Testis (tissue), 3 donors: ENCODE data around the gene FRMD6. TPM values are rescaled to one million over a fixed set of nuclear protein-coding genes. Genes with fewer than 3 reads are reported as not detected.
"Not testable (repeated sequence)": the region's sequence is repeated elsewhere in the genome, so short reads cannot be mapped to it uniquely, and the experiment has no call there.

Experiments used
- DNase-seq: peaks from one replicate; pipeline ENCODE4 v3.0.0-alpha.2; 2019
- H3K27ac ChIP-seq, 2 donors: fragments of 200-600 bp; sonication (generic); one replicate each; pipeline ENCODE4 v1.5.1; 2019
- H3K27me3 ChIP-seq: fragments of 200-600 bp; sonication (generic); one replicate; pipeline ENCODE4 v1.5.1; 2019
- H3K36me3 ChIP-seq: fragments of 200-600 bp; sonication (generic); one replicate; pipeline ENCODE4 v1.5.1; 2017; ENCODE audit warnings: low read depth; ENCODE audit errors: missing control alignments
- H3K4me1 ChIP-seq: fragments of 200-600 bp; sonication (generic); one replicate; pipeline ENCODE4 v1.5.1; 2019
- H3K4me3 ChIP-seq, 2 donors: fragments of 200-600 bp; sonication (generic); one replicate each; pipeline ENCODE4 v1.5.1; 2017 to 2019
- H3K9me3 ChIP-seq: fragments of 200-600 bp; sonication (generic); one replicate; pipeline ENCODE4 v1.5.1; 2017
- CTCF ChIP-seq, 3 experiments: fragments of 450-650 bp in 2 of 3; fragments of 200-600 bp in 1 of 3; sonication (generic) in 1 of 3; IDR thresholded peaks; one replicate each; pipeline ENCODE4 v1.5.1; 2016 to 2019; ENCODE audit warnings: antibody characterized with exemption in 3 of 3, mild to moderate bottlenecking in 2 of 3, moderate library complexity in 1 of 3
- POLR2A ChIP-seq: fragments of 450-650 bp; IDR thresholded peaks from one replicate; pipeline ENCODE4 v1.6.1; 2017; ENCODE audit warnings: antibody characterized with exemption, mild to moderate bottlenecking, moderate library complexity
- WGBS, 2 donors: methylation state at CpG; one replicate each; pipeline ENCODE4 v1.1.5; 2018; 5-methylcytosine and 5-hydroxymethylcytosine counted together
- intact Hi-C: fragments of 100-400 bp; cut with DNase I; formaldehyde crosslinking; loops from one replicate; pipeline ENCODE4 v1.15.1; 2023; ENCODE audit warnings: low total_unique reads
- polyA plus RNA-seq: library from polyadenylated mRNA; stranded (reverse); fragments of 350-450 nt; fragmentation: Illumina TruSeq; extraction: RNeasy Lipid Tissue Mini Kit (QIAGEN cat#74804); gene quantifications from one replicate; pipeline ENCODE4 v1.2.3, GENCODE V29; 2014; ENCODE audit warnings: low read depth, low replicate concordance; ENCODE audit not compliant: insufficient read depth
- total RNA-seq, 2 donors: library from RNA; depleted of rRNA; stranded (reverse); fragments of >200 nt; gene quantifications; one replicate each; pipeline ENCODE4 v1.2.3, GENCODE V29; 2016

Gene FRMD6
- total and polyA plus RNA-seq, 3 donors from 2014 or later, result 59.2 to 71.3 (median 67.0) TPM

- TF ChIP-seq POLR2A (no peak), CTCF (IDR thresholded peaks at IDR 0.05) (no peak)
- H3K36me3 ChIP-seq, result no peaks in the 10 kb centered on the region
- no peak overlapping the region for H3K4me3 ChIP-seq
- WGBS, 2 donors, result 76% methylated on average over 13 to 18 of the region's 18 CpGs
- intact Hi-C loops, result no loop called here
- no peak overlapping the region for H3K27ac ChIP-seq
- H3K4me1 ChIP-seq, result no peaks in the 10 kb centered on the region
- no peaks in the 10 kb centered on the region for H3K9me3 ChIP-seq
- no peaks in the 10 kb centered on the region for H3K27me3 ChIP-seq
- no peak for DNase-seq
Measured at GRCh38 chr14:51759950-51760349, 108.2 kb downstream of the FRMD6 start.

GRCh38 chr14:51765726-51766125 lies 114.0 kb downstream of the FRMD6 start:
- intact Hi-C loops, H3K36me3 ChIP-seq, H3K4me3 ChIP-seq, H3K4me1 ChIP-seq, DNase-seq, H3K27me3 ChIP-seq, H3K9me3 ChIP-seq, H3K27ac ChIP-seq: not testable (repeated sequence)
- 87 to 92% methylated on average over 13 of the region's 13 CpGs for WGBS, 2 donors

GRCh38 chr14:51766586-51766985 lies 114.9 kb downstream of the FRMD6 start:
- H3K4me3 ChIP-seq, H3K9me3 ChIP-seq, H3K4me1 ChIP-seq, intact Hi-C loops, H3K36me3 ChIP-seq, H3K27me3 ChIP-seq, DNase-seq, H3K27ac ChIP-seq: not testable (repeated sequence)
- WGBS, 2 donors, result 61 to 72% methylated on average over 8 of the region's 8 CpGs

- intact Hi-C loops, H3K9me3 ChIP-seq, DNase-seq, H3K27me3 ChIP-seq, H3K4me3 ChIP-seq, H3K27ac ChIP-seq, H3K4me1 ChIP-seq, H3K36me3 ChIP-seq: not testable (repeated sequence)
- WGBS, 2 donors, result 87 to 89% methylated on average over 7 of the region's 7 CpGs
Measured at GRCh38 chr14:51769261-51769660, 117.6 kb downstream of the FRMD6 start.

GRCh38 chr14:51774209-51774608 lies 122.5 kb downstream of the FRMD6 start:
- intact Hi-C loops, result loop anchor here (10.0 kb wide), 1 partner anchor 119 kb away; the partner anchor contains the start of gene FRMD6
- Histone ChIP-seq H3K27me3 (no peaks in the 10 kb centered on the region), H3K4me1 (no peaks in the 10 kb centered on the region), H3K36me3 (no peaks in the 10 kb centered on the region), H3K9me3 (no peaks in the 10 kb centered on the region), H3K4me3 (no peak overlapping the region), H3K27ac (no peak overlapping the region)
- TF ChIP-seq CTCF (IDR thresholded peaks at IDR 0.05) (no peak), POLR2A (no peak)
- no peak for DNase-seq
- 66 to 84% methylated on average over 10 to 19 of the region's 19 CpGs for WGBS, 2 donors

GRCh38 chr14:51776102-51776894 lies 124.6 kb downstream of the FRMD6 start:
- Histone ChIP-seq H3K27ac (no peak overlapping the region), H3K27me3 (no peaks in the 10 kb centered on the region), H3K4me3 (no peak overlapping the region), H3K9me3 (no peaks in the 10 kb centered on the region), H3K4me1 (no peaks in the 10 kb centered on the region), H3K36me3 (no peaks in the 10 kb centered on the region)
- TF ChIP-seq CTCF (IDR thresholded peaks at IDR 0.05), result peak; percentile 51 to 67 (median 56)
- no peak for TF ChIP-seq POLR2A
- intact Hi-C loops, result loop anchor here (5.0 to 10.0 kb wide), 2 partner anchors 121 to 489 kb away; partner anchors contain the start of gene FRMD6
- DNase-seq, result peak; percentile 80
- WGBS, 2 donors, result 24 to 35% methylated on average over 13 of the region's 13 CpGs
